Kasumi-1 (cell line): Measurements from ENCODE around the gene ARHGEF7.
"Not testable (repeated sequence)": the region's sequence is repeated elsewhere in the genome, so short reads cannot be mapped to it uniquely, and the experiment has no call there.

Experiments
- DNase-seq, 2 experiments: peaks; one replicate each; lab custom pipeline; 2025; lab: John Stamatoyannopoulos, UW

Gene ARHGEF7, protein sequence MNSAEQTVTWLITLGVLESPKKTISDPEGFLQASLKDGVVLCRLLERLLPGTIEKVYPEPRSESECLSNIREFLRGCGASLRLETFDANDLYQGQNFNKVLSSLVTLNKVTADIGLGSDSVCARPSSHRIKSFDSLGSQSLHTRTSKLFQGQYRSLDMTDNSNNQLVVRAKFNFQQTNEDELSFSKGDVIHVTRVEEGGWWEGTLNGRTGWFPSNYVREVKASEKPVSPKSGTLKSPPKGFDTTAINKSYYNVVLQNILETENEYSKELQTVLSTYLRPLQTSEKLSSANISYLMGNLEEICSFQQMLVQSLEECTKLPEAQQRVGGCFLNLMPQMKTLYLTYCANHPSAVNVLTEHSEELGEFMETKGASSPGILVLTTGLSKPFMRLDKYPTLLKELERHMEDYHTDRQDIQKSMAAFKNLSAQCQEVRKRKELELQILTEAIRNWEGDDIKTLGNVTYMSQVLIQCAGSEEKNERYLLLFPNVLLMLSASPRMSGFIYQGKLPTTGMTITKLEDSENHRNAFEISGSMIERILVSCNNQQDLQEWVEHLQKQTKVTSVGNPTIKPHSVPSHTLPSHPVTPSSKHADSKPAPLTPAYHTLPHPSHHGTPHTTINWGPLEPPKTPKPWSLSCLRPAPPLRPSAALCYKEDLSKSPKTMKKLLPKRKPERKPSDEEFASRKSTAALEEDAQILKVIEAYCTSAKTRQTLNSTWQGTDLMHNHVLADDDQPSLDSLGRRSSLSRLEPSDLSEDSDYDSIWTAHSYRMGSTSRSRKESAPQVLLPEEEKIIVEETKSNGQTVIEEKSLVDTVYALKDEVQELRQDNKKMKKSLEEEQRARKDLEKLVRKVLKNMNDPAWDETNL

DNA sequence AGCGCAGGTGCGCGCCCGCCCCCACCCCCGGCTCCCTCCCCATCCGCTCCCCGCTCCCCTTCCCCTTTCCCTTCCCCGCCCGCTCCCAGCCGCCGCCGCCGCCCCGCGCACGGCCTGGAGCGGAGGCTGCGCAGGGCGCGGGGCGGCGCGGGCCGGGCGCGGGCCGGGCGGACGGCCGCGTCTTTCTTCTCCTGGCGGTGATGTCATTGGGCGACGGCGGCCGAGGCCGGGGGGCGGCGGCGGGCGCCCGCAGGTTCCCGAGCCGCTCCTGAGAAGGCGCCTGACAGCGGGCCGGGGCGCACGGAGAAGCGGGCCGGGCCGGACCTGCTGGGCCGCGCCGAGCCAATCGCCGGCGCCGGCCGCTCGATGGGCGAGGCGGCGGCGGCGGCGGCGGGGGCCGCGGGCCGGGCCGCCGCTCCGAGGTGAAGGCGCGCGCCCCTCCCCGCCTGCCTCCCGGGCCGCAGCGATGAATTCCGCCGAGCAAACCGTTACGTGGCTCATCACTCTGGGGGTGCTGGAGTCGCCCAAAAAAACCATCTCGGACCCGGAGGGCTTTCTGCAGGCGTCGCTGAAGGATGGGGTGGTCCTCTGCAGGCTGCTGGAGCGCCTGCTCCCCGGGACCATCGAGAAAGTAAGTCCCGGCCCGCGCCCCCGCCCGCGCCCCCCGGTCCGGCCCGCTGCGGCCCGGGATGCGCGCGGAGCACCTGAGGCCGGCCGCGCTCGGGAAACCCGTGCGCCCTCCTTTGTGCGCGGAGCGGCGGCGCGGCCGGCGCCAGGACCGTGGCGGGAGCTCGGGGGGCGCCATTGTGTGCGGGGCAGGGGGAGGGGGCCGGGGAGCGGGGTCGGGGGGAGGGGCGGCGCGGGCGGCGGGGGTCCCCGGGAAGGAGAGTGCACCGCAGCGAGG is at the start of gene ARHGEF7:
ARHGEF7 (plus strand) TSS at position 250 of the 904 bp plus-strand sequence; CDS start at position 467, 217 bp downstream.
- no peak for DNase-seq

DNA sequence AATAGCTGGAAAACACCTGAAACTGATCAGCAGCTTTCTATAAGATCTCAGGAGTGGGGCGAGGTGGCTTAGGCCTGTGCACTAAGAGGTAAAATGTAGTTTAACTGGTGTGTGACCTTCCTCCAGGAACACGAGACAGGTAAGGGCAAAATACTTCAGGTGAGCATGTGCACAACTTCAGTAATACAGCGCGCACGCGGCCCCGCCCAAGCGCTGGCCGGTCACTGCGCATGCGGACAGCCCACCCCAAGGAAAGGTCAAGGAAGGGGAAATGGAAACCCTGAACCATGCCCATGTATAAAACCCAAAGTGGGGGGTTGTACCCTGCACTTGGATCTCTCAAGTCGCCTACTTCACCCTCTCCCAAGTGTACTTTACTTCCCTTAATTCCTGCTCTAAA is 49.4 kb upstream of the ARHGEF7 start:
- DNase-seq = no peak

DNA sequence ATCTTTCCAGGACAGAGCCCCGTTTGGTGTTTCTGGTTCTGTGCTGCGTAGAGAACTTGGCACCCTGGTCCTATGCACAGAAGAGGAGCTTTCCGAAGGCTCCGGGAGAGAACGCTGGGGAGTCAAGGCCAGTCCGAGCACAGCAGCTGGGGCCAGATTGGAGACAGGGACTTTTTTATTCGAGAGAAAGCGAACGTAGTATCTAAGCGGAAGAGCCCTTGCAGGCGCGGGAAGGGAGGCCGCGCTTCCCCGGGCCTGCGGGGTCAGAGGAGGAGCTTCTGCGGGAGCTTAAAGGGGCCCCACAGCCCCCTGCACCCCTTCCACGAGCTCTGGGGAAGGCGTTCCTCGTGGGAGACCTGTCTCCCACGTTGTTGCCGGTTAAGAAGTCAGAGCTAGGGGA is 48.6 kb upstream of the ARHGEF7 start:
- no peak for DNase-seq

DNA sequence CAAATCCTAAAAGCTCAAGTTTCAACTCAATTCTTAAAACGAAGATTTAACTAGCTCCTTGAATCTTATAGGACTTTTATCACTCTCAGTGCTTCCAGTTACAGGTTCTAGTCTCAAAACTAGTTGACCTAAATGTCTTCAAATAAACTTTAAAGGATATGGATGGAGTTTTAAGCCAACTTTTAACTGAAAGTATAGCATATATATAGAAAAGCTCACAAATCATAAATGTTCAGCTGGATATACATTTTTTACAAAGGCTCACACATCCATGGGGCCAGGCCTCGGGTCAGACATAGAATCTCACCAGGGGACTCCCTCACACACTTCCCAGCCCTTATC is 47.1 kb upstream of the ARHGEF7 start:
- no peak for DNase-seq

DNA sequence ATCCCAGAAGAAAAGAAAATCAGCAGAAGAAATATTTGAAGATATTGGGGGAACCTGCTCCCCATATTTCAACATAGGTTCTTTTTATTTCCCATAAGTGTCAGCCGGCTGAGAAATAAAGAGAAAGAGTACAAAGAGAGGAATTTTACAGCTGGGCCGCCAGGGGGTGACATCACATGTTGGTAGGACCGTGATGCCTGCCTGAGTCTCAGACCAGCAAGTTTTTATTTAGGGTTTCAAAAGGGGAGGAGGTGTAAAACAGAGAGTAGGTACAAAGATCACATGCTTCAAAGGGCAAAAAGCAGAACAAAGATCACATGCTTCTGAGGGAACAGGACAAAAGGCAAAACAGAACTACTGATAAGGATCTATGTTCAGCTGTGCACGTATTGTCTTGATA is 44.0 kb upstream of the ARHGEF7 start:
- DNase-seq = not testable (repeated sequence)

DNA sequence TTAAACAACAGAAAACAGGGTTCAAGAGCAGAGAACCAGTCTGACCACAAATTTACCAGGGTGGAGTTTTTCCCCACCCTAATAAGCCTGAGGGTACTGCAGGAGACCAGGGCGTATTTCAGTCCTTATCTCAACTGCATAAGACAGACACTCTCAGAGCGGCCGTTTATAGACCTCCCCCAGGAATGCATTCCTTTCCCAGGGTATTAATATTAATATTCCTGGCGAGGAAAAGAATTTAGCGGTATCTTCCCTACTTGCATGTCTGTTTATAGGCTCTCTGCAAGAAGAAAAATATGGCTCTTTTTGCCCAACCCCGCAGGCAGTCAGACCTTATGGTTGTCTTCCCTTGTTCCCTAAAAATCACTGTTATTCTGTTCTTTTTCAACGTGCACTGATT is 43.6 kb upstream of the ARHGEF7 start:
- DNase-seq = not testable (repeated sequence)

DNA sequence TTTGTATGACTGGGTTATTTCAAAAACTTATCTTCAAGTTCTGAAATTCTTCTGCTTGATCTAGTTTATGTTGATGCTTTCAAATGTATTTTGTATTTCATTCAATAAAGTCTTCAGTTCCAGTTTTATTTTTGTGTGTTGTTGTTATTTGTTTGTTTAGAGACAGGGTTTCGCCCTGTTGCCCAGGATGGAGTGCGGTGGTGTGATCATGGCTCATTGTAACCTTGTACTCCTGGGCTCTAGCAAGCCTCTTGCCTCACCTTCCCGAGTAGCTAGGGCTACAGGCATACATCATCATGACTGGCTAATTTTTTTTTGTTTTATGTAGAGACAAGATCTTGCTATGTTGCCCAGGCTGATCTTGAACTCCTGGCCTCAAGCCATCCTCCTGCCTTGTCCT is 40.3 kb upstream of the ARHGEF7 start:
- no peak for DNase-seq

DNA sequence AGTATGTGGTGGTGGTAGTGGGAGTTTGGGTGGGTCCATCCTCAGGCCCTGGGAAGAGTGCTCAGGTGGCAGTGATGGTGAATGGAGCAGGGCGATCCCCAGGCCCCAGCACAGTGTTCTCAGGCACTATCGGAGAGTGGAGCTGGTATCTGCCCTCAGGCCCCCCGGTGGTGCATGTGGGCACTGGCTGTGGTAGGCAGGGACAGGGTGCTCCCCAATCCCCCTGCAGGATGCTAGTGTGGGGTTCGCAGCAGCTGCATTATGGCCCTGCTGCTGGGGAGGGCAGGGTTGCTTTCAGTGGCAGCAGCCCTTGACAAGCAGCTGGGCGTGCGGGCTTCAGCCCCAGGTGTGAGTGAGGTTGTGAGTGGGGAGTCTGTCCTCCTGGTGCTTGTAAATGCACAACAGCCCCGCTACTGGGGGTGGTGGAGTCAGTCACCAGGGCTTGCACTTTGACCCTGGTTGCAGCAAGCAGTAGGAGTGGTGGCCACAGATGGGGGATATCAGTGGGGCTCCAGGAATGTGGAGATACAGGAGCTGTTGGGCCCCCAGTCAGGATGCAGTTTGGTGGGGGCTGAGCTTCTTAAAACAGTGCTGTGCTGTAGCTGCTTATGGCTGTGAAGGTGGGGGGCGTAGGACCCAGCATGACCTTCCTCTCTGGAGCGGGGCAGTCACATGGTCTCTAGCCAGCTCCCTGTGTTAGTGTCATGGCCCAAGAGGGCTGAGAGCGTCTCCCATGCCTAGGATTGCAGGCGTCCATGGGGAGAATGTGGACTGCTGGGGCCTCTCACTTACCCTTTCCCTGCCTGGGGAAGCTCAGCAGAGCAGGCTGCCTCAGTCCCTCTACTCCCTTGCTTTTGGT is 38.7 kb upstream of the ARHGEF7 start:
- DNase-seq = no peak

DNA sequence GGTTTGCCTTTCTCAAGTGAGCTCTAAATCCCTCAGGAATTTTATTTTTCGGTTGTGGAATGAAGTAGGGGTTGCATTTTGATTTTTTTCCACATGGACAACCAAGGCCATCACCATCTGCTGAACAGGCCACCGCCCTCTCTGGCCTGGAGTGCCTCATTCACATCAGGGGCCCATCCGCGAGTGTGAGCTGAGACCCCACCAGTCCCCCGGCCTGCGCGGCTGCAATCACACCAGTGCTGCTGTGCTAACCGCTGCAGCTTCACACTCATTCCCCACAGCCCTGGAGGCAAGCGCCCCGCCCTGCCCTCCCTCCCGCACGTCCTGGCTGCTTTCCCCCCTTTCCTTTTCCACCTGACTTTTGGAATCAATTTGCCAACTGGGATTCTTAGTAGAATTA is 35.7 kb upstream of the ARHGEF7 start:
- DNase-seq = no peak

DNA sequence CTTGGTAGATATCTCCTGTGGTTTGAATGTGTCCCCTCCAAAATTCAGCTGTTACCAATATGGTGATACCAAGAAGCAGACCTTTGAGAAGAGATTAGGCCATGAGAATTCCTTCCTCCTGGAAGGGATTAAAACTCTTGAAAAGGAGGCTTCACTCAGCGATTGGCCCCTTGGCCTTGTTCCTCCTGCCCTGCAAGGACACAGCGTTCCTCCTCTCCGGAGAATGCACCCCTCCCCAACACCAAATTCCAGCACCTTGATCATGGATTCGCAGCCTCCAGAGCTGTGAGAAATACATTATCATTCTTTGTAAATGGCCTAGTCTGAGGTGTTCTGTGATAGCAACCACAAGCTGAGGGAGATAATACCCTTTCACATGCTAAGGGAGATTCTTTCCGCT is 34.5 kb upstream of the ARHGEF7 start:
- no peak for DNase-seq

DNA sequence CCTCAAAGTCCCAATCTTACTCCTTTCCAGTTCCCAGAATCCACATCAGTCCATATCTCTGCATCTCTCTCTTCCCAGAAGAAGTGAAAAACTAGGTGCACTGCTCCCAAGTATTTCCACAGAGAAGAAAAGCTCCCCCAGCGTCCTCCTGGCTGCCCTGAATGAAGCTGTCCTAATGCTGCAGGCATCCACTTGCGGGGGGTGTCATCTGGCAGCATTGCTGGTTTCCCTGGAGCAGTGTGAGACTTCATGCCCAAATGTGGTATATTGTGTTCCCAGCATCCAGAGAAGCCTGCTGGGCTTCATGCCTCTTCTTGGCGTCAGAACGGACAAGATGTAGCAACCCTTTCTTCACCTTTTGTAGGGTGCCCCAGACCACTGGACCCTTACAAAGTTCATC is 32.9 kb upstream of the ARHGEF7 start:
- DNase-seq = no peak

DNA sequence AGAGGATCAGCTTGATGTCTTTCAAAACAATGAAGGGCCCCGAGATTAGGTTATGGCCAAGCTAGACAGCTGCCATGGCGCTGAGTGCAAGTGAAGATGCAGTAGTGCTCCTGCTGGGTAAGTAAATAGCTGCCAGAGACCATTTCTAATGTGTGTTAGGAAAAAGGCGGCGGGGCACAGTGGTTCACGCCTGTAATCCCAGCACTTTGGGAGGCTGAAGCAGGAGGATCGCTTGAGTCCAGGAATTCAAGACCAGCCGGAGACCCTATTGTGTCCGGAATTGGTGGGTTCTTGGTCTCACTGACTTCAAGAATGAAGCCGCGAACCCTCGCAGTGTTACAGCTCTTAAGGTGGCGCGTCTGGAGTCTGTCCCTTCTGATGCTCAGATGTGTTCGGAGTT is 32.3 kb upstream of the ARHGEF7 start:
- DNase-seq = not testable (repeated sequence)

DNA sequence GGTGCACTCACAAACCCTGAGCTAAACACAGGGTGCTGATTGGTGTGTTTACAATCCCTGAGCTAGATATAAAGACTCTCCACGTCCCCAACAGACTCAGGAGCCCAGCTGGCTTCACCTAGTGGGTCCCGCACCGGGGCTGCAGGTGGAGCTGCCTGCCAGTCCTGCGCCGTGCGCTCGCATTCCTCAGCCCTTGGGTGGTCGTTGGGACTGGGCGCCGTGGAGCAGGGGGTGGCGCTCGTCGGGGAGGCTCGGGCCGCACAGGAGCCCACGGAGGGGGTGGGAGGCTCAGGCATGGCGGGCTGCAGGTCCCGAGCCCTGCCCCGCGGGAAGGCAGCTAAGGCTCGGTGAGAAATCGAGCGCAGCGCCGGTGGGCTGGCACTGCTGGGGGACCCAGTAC is 31.4 kb upstream of the ARHGEF7 start:
- not testable (repeated sequence) for DNase-seq

DNA sequence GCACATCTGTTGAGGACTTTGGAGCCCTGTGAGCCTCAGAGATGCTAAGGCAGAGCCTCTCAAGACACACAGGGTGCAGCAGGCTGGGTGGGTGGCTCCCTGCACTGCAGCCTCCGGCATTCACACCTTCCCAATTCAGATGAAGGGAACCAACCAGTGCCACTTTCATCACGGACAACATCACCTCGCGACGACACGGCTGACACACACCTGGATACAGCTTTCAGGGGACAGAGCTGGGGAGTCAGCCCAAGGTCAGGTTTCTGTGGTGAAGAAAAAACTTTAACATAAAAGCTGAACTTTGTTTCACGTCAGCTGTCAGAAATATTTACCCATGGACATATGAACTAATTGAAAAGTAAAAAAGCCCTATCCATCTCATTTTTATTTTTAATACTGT is 24.9 kb upstream of the ARHGEF7 start:
- DNase-seq = no peak

DNA sequence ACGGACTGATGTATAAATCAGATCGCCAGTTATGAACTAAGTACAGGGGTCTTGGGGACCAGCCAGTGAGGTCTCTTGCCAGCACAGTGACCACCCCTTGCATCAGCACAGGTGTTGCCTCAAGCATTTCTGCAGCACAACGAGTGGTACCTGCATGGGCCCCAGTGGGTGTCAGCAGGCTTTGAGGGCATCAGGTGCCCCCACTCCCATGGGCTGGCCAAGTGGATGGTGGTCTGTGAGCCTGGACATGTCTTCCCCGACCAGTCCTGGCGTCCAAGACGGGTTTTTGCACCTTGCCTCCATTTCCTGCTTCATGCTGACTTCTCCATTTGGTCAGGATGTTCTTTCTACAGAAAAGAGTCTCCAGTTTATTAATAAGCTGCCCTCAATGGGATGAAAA is 22.4 kb upstream of the ARHGEF7 start:
- DNase-seq = no peak

DNA sequence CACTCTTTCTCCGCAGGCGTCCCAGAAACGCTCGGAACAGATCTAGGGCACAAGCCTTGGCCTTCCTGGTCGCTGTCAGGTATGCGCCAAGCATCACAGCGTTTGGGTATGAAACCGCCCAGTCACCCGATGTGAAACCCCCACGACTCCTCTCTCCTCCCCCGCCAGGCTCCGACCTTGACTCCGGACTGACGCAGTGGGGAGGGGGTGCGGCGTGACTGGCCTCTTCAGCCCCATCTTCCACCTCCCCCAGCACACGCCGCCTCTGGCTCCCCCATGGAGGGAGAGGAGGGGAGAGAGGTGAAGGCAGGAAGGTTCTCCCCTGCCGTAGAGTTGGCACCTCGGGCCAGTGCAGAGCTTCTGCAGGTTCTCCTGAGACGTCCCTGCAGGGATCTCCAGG is 22.0 kb upstream of the ARHGEF7 start:
- no peak for DNase-seq

DNA sequence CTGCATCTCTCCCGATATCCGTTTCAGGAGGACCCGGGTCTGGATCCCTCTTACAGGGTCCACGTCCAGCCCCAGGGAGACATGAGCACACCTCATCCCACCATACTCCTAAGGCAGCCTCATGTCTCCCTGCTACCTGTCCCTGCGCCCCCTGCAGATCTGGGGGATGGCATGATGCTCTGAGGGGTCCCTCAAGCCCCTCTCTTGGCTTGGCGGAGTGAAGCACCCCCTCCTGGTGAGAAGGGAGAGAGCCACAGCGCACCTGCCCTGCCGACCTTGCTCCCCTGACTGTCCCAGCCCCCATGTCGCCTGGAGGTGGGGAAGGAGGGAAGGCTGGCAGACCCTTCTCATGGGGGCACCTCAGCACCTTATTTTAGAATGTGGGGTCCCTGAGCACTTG is 21.5 kb upstream of the ARHGEF7 start:
- no peak for DNase-seq

DNA sequence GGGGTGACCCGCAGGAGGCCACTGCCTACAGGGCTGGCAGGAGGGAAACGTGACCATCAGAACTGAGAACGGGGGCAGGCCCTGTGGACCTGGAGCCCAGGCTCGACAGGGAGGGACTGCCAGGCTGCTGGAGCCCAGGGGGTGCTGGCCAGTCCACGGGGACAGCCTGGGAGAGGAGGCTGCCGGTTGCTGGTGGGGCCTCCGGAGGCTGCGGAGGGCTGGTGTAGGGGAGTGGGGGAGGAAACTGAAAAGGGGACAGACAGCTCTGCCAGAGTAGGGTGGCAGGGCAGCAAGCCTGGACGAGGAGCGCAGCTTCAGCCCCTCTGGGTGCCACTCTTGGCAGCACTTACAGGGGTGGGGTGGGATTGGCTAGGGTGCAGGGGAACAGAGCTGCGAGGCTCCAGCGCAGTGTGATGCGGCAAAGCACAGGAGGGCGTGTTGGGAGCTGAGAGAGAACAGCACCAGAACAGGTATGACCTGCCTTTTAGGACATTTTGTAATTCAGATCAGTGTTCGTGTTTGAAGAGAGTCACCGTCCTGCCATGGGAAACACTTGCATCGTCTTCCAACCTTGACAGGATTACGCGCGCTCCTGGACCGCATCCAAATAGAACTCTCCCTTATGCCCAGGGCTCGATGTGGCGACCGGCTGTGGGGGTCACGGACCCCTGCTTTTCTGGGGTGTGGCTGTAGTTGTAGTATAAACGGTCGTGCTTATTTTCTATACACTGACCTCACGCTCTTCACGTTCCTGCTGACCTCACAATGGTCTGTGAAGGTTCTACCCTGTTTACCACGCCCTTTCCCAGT is 19.9 kb upstream of the ARHGEF7 start:
- DNase-seq = no peak

DNA sequence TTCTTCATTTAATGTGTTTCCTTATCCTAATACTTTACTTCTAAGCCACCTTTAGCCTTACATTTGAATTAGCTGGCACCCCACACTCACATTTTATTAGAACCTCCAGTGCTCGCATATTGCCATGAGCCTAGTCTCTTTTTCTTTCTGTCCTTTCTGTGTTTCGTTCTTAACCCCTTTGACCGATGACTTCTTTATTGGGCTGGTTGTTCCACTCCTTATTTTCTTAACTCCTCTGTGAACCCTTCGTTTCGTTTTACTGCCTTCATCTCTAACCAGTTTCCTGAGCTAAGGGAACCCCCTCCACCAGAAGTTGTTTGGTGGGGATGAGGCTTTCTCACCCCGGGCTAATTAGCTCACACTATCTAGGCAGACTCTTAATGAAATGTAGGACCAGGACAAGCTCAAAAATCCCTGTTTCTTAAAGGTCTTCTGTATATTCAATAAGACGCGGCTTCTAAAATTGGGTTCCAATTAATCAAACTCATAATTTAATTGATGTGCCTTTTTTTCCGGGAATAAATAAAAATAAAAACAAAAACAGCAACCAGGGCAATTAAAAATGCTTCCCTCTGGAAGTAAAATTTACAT is 19.1 kb upstream of the ARHGEF7 start:
- no peak for DNase-seq

DNA sequence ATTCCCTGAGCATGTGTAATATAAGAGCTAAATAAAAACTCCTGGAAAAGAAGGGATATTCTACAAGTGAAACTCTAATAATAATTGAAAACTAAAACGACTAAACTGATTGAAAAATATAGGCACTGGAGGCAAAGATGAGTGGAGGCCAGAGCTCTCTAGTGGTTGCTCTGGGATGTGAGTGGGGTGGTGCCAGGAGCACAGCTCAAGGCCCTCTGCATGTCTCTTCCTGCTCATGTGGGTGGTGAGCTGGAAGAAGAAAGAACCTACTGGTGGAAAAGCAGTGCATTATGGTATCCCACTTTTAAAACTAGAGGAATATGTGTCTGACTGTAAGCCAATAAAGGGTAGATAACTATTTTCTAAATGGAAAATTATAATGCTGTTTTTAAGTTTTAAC is 15.8 kb upstream of the ARHGEF7 start:
- no peak for DNase-seq
